Lower lobe of right lung (tissue), 2 donors: ENCODE measurements around the gene EVX1. TPM values are rescaled to one million over a fixed set of nuclear protein-coding genes. Genes with fewer than 3 reads are reported as not detected.
A peak's percentile ranks its signal among the peaks of the same experiment; 100 is the strongest.

Experiments used
- ATAC-seq, 2 donors: fragments of 200-7000 bp; cut with Tn5 transposase; one replicate each; pipeline ENCODE4 v1.9.1; 2020 to 2022; ENCODE audit warnings: mild to moderate bottlenecking in 2 of 2, moderate library complexity in 2 of 2
- DNase-seq: peaks from one replicate; pipeline ENCODE4 v3.0.0-alpha.2; 2020
- H3K27ac ChIP-seq: fragments of 200-600 bp; one replicate; pipeline ENCODE4 v1.8.0; 2022
- H3K27me3 ChIP-seq: fragments of 200-600 bp; one replicate; pipeline ENCODE4 v1.8.0; 2022; ENCODE audit warnings: low read depth
- H3K36me3 ChIP-seq: fragments of 200-600 bp; one replicate; pipeline ENCODE4 v1.8.0; 2022; ENCODE audit warnings: mild to moderate bottlenecking
- H3K4me1 ChIP-seq: fragments of 200-600 bp; one replicate; pipeline ENCODE4 v1.8.0; 2022
- H3K4me3 ChIP-seq: fragments of 200-600 bp; one replicate; pipeline ENCODE4 v1.8.0; 2022; ENCODE audit warnings: mild to moderate bottlenecking
- H3K9me3 ChIP-seq: fragments of 200-600 bp; one replicate; pipeline ENCODE4 v1.8.0; 2022
- CTCF ChIP-seq: fragments of 200-600 bp; IDR thresholded peaks from one replicate; pipeline ENCODE4 v1.8.0; 2022; ENCODE audit warnings: antibody characterized with exemption, mild to moderate bottlenecking
- intact Hi-C: fragments of 100-400 bp; cut with DNase I; formaldehyde crosslinking; loops from one replicate; pipeline ENCODE4 v1.11.0; 2022
- total RNA-seq: library from RNA; stranded (reverse); fragmentation: NEBNext Ultra II Directional; extraction: Animal tissue kit (Norgen Biotek cat#: 25700); gene quantifications from one replicate; pipeline ENCODE4 v1.2.1, GENCODE V29; 2021
- donor health status: DM: no; HTN: yes; CAD: no; lungs with severe emphysema.

EVX1 gene
- total RNA-seq, 1 donor from 2014 or later: not detected

DNA sequence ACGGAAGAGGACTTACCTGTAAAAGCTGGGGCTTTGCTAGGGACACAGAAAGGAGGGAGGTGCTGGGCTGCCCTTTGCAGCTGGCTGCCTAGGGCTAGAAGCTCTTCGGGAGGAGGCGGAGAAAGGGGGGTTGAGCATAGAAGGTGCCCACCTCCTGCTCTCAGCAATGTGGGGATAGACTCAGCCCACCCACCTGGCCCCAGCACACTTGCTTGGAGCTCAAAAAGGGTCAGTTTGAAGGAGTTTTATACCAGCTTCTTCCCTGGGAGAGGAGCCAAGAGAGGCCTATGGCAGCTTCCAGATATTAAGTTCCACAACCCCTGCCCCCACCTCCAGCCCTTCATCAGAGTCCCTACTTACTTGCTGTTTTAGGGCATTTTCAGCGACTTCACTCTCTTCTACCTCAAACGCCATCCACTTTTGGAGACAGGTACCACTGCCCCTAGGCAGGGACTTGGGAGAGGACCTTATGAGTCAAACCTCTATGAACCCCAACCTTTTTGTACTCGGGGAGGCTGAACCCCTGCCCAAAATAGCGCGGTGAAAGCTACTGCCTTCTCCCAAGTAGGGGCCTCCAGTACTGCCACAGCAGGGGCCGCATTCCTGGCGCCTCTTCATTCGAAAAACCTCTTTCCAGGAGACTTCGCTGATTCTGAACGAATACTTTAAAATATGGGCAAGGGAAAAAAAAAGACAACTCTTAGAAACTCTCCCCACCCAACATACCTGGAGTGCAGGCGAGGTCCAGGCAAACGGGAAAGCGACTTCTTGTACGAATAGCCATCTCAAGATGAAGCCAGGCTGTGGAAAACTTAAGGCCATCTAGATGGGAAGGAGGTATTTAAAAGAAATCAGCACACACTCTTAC is 1.2 kb upstream of the EVX1 start:
- H3K9me3 ChIP-seq: no peaks in the 10 kb centered on the region
- H3K4me3 ChIP-seq: no peak overlapping the region
- DNase-seq (no peak), ATAC-seq (no peak)
- H3K4me1 ChIP-seq: peaks cover 36% of the 10 kb centered on the region
- intact Hi-C loops: no loop called here
- no peak for TF ChIP-seq CTCF
- peaks cover 99% of the 10 kb centered on the region for H3K27me3 ChIP-seq
- no peaks in the 10 kb centered on the region for H3K36me3 ChIP-seq
- no peak overlapping the region for H3K27ac ChIP-seq

GRCh38 chr7:27242154-27242553 is 448 bp upstream of the EVX1 start:
- Histone ChIP-seq H3K9me3 (no peaks in the 10 kb centered on the region), H3K4me3 (no peak overlapping the region), H3K27ac (no peak overlapping the region), H3K36me3 (no peaks in the 10 kb centered on the region), H3K4me1 (peaks cover 38% of the 10 kb centered on the region), H3K27me3 (peaks cover 99% of the 10 kb centered on the region)
- no peak for TF ChIP-seq CTCF
- no peak for DNase-seq
- ATAC-seq: no peak
- intact Hi-C loops: no loop called here

GRCh38 chr7:27243340-27244163 is 950 bp downstream of the EVX1 start:
- no peak for ATAC-seq
- H3K4me3 ChIP-seq: no peak overlapping the region
- no peak for DNase-seq
- H3K9me3 ChIP-seq: no peaks in the 10 kb centered on the region
- H3K4me1 ChIP-seq: peaks cover 38% of the 10 kb centered on the region
- H3K36me3 ChIP-seq: no peaks in the 10 kb centered on the region
- TF ChIP-seq CTCF: no peak
- peaks cover 100% of the 10 kb centered on the region for H3K27me3 ChIP-seq
- intact Hi-C loops: no loop called here
- H3K27ac ChIP-seq: no peak overlapping the region

GRCh38 chr7:27244488-27245123 is 2.0 kb downstream of the EVX1 start:
- intact Hi-C loops: no loop called here
- Histone ChIP-seq H3K9me3 (no peaks in the 10 kb centered on the region), H3K36me3 (no peaks in the 10 kb centered on the region), H3K27me3 (peaks cover 100% of the 10 kb centered on the region), H3K27ac (no peak overlapping the region), H3K4me3 (no peak overlapping the region), H3K4me1 (peaks cover 35% of the 10 kb centered on the region)
- TF ChIP-seq CTCF: no peak
- ATAC-seq (no peak), DNase-seq (no peak)

DNA sequence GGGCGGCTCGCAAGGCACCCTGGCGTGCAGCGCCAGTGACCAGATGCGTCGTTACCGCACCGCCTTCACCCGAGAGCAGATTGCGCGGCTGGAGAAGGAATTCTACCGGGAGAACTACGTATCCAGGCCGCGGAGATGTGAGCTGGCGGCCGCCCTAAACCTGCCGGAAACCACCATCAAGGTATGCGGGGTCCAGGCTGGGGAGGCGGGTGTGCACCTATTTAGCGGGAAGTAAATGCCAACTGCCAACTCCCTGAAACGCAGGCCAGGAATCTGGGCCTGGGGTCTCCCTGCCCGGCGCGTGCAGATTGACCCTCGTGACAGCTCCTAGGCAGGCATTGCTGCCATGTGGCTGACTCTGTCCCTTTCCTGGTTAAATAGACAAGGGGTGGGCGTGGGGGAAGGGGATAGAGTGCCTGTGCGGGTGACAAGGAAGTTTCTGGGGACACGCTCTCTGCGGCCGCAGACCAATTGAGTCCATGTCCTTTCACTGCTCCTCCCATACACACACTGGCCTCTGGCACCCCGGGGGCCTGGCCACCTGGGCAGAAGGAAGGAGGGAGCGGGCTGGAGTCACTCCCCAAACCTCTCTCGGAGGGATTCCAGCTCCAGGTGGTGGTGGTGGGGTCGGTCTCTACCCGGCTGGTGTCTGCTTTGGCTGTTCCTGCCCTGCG is 2.7 kb downstream of the EVX1 start:
- Histone ChIP-seq H3K36me3 (no peaks in the 10 kb centered on the region), H3K4me1 (peaks cover 30% of the 10 kb centered on the region), H3K27ac (no peak overlapping the region), H3K4me3 (no peak overlapping the region), H3K9me3 (no peaks in the 10 kb centered on the region), H3K27me3 (peaks cover 100% of the 10 kb centered on the region)
- no peak for DNase-seq
- ATAC-seq: peak in 1 of 2 donors; percentile 23
- TF ChIP-seq CTCF: no peak
- intact Hi-C loops: no loop called here
